Keratinocyte (primary cell): ENCODE results near the gene CPED1. TPM values are rescaled to one million over a fixed set of nuclear protein-coding genes. Genes with fewer than 3 reads are reported as not detected.

Experiments used
- DNase-seq: peaks from one replicate; pipeline ENCODE4 v3.0.0-alpha.2; 2011; ENCODE audit warnings: low read depth, missing footprints, low spot score
- FAIRE-seq: peaks from 2 replicates; lab custom pipeline; 2011; peaks lifted over from hg19 to GRCh38; lab: Jason Lieb, UNC
- H2AFZ ChIP-seq: 2 replicates; pipeline ENCODE4 v1.6.0; 2012; ENCODE audit warnings: low read length, control low read depth, inconsistent platforms; ENCODE audit not compliant: control insufficient read depth
- H3K27ac ChIP-seq: 2 replicates; pipeline ENCODE4 v1.5.1; 2011; ENCODE audit warnings: low read length; ENCODE audit not compliant: control insufficient read depth, insufficient read depth
- H3K27me3 ChIP-seq: 3 replicates; pipeline ENCODE4 v1.6.0; 2011; ENCODE audit warnings: low read length; ENCODE audit not compliant: control insufficient read depth, insufficient read depth; ENCODE audit errors: extremely low read depth
- H3K36me3 ChIP-seq, 2 experiments: 2 replicates in 1 of 2; 3 replicates in 1 of 2; pipeline ENCODE4 v1.5.1; 2011; ENCODE audit warnings: low read length in 2 of 2, mild to moderate bottlenecking in 1 of 2; ENCODE audit not compliant: control insufficient read depth in 2 of 2, insufficient read depth in 2 of 2; ENCODE audit errors: extremely low read depth in 1 of 2
- H3K4me1 ChIP-seq: 3 replicates; pipeline ENCODE4 v1.5.1; 2011; ENCODE audit warnings: low read length; ENCODE audit not compliant: control insufficient read depth, insufficient read depth; ENCODE audit errors: extremely low read depth
- H3K4me2 ChIP-seq: 3 replicates; pipeline ENCODE4 v1.6.0; 2011; ENCODE audit warnings: low read depth, low read length; ENCODE audit not compliant: control insufficient read depth, insufficient read depth; ENCODE audit errors: extremely low read depth
- H3K4me3 ChIP-seq, 3 experiments: fragments of 200-600 bp in 1 of 3; sonication (generic) in 1 of 3; 2 replicates in 2 of 3; 3 replicates in 1 of 3; pipeline ENCODE4 v1.5.1; 2011 to 2016; ENCODE audit warnings: low read length in 3 of 3, mild to moderate bottlenecking in 3 of 3, control low read depth in 2 of 3, inconsistent platforms in 1 of 3, low read depth in 1 of 3, mixed read lengths in 1 of 3, mixed run types in 1 of 3, moderate library complexity in 1 of 3; ENCODE audit not compliant: control insufficient read depth in 2 of 3, insufficient read depth in 2 of 3; ENCODE audit errors: extremely low read depth in 1 of 3
- H3K79me2 ChIP-seq: 2 replicates; pipeline ENCODE4 v1.6.0; 2012; ENCODE audit warnings: low read length; ENCODE audit not compliant: control insufficient read depth, insufficient read depth
- H3K9ac ChIP-seq: 3 replicates; pipeline ENCODE4 v1.6.0; 2011; ENCODE audit warnings: low read length; ENCODE audit not compliant: control insufficient read depth, insufficient read depth; ENCODE audit errors: extremely low read depth
- H3K9me1 ChIP-seq: 3 replicates; pipeline ENCODE4 v1.6.0; 2011; ENCODE audit warnings: low read length; ENCODE audit not compliant: control insufficient read depth, insufficient read depth; ENCODE audit errors: extremely low read depth
- H3K9me3 ChIP-seq: 2 replicates; pipeline ENCODE4 v1.5.1; 2012; ENCODE audit warnings: low read depth, low read length; ENCODE audit not compliant: control insufficient read depth
- H4K20me1 ChIP-seq: 3 replicates; pipeline ENCODE4 v1.6.0; 2011; ENCODE audit warnings: low read length; ENCODE audit not compliant: control insufficient read depth, insufficient read depth; ENCODE audit errors: extremely low read depth
- CTCF ChIP-seq, 3 experiments: IDR thresholded peaks in 1 of 3; conservative IDR thresholded peaks in 1 of 3; optimal IDR thresholded peaks in 1 of 3; 2 replicates in 2 of 3; 3 replicates in 1 of 3; pipeline versions ENCODE3 to v1.5.1; 2011; ENCODE audit warnings: low read length in 3 of 3, mild to moderate bottlenecking in 3 of 3, moderate library complexity in 2 of 3, control low read depth in 1 of 3, inconsistent platforms in 1 of 3; ENCODE audit not compliant: insufficient read depth in 2 of 3; ENCODE audit errors: extremely low read depth in 1 of 3
- EZH2 ChIP-seq: IDR thresholded peaks from one replicate; pipeline ENCODE4 v1.6.1; 2012; ENCODE audit warnings: inconsistent platforms, mild to moderate bottlenecking, low read length, moderate library complexity
- dilution Hi-C: fragments of 300-500 bp; cut with MboI; formaldehyde crosslinking; loops from one replicate; pipeline ENCODE4 v1.7.0; 2020; ENCODE audit warnings: low sequenced_read_pairs; ENCODE audit not compliant: extremely low pct_ligation_motif_present
- polyA plus RNA-seq, 5 experiments: library from polyadenylated mRNA; depleted of rRNA in 3 of 5; stranded (reverse) in 3 of 5; stranded (forward) in 1 of 5; unstranded in 1 of 5; fragments of >200 nt; gene quantifications; 1 replicate in 1 of 5; 2 replicates in 3 of 5; 3 replicates in 1 of 5; pipeline versions ENCODE4 v1.2.1 to v1.2.3, GENCODE V29; 2011 to 2012; ENCODE audit warnings: missing spikeins in 2 of 5, low read depth in 1 of 5, low replicate concordance in 1 of 5

The CPED1 gene
- polyA plus RNA-seq, 1 donor (not counting 4 experiments of a cell fraction or from before 2014, with no cell fraction given) = 0.62 TPM

- Histone ChIP-seq H4K20me1 (no peaks in the 10 kb centered on the region), H3K27ac (no peak overlapping the region), H3K36me3 (no peaks in the 10 kb centered on the region), H3K79me2 (no peaks in the 10 kb centered on the region), H3K4me1 (no peaks in the 10 kb centered on the region), H3K9ac (no peak overlapping the region), H3K27me3 (no peaks in the 10 kb centered on the region), H3K4me3 (no peak overlapping the region), H2AFZ (no peak overlapping the region), H3K4me2 (no peak overlapping the region), H3K9me3 (no peaks in the 10 kb centered on the region), H3K9me1 (no peaks in the 10 kb centered on the region)
- DNase-seq = no peak
- FAIRE-seq = no peak
- no peak for TF ChIP-seq EZH2
- TF ChIP-seq CTCF (optimal IDR thresholded peaks at IDR 0.05 in 1 of 3, IDR thresholded peaks at IDR 0.05 in 1 of 3, conservative IDR thresholded peaks at IDR 0.05 in 1 of 3; ENCODE audit: extremely low read depth in 1 of 3, insufficient read depth in 2 of 3, low read length in 3 of 3) = no peak
- dilution Hi-C loops = no loop called here
Observed at GRCh38 chr7:121046893-121047468, 58.5 kb downstream of the CPED1 start.

- no peaks in the 10 kb centered on the region for H3K79me2 ChIP-seq
- H3K36me3 ChIP-seq = no peaks in the 10 kb centered on the region
- H3K27ac ChIP-seq = no peak overlapping the region
- no peak overlapping the region for H3K9ac ChIP-seq
- H2AFZ ChIP-seq = no peak overlapping the region
- no peak for DNase-seq
- H3K4me2 ChIP-seq = no peak overlapping the region
- dilution Hi-C loops = no loop called here
- H3K4me3 ChIP-seq = no peak overlapping the region
- FAIRE-seq = no peak
- no peaks in the 10 kb centered on the region for H3K27me3 ChIP-seq
- no peaks in the 10 kb centered on the region for H3K4me1 ChIP-seq
- no peaks in the 10 kb centered on the region for H3K9me1 ChIP-seq
- no peaks in the 10 kb centered on the region for H4K20me1 ChIP-seq
- H3K9me3 ChIP-seq = no peaks in the 10 kb centered on the region
- TF ChIP-seq CTCF (optimal IDR thresholded peaks at IDR 0.05 in 1 of 3, IDR thresholded peaks at IDR 0.05 in 1 of 3, conservative IDR thresholded peaks at IDR 0.05 in 1 of 3; ENCODE audit: extremely low read depth in 1 of 3, insufficient read depth in 2 of 3, low read length in 3 of 3) (no peak), EZH2 (no peak)
Observed at GRCh38 chr7:121048195-121048594, 59.7 kb downstream of the CPED1 start.
